Spleen (tissue), 7 donors: ENCODE measurements around the gene ACTR1B.

Source experiments
- CTCF ChIP-seq, 11 experiments: fragments of 200-600 bp in 7 of 11; fragments of 450-650 bp in 4 of 11; sonication (generic) in 4 of 11; IDR thresholded peaks in 8 of 11; conservative IDR thresholded peaks in 3 of 11; 1 replicate in 7 of 11; 2 replicates in 4 of 11; pipeline versions ENCODE4 v1.4.0 to v1.8.0; 2016 to 2021; ENCODE audit warnings: antibody characterized with exemption in 11 of 11, inconsistent platforms in 4 of 11, mild to moderate bottlenecking in 1 of 11
- POLR2A ChIP-seq, 3 donors: fragments of 450-650 bp; IDR thresholded peaks; one replicate each; pipeline ENCODE4 v1.5.1; 2017; ENCODE audit warnings: antibody characterized with exemption in 3 of 3, mild to moderate bottlenecking in 1 of 3
- donor health status: DM: no; HTN: no; CAD: no; lungs with moderate emphysema.
- donor health status: DM: no; HTN: no; CAD: no.
- donor health status: DM: no; HTN: no; CAD: no.

GRCh38 chr2:97617911-97618310 is 45.9 kb downstream of the ACTR1B start:
- TF ChIP-seq CTCF (IDR thresholded peaks at IDR 0.05 in 8 of 11, conservative IDR thresholded peaks at IDR 0.05 in 3 of 11) = no peak
- TF ChIP-seq POLR2A (IDR thresholded peaks at IDR 0.05) = no peak
